ENCODE measurements around the gene HES3.

The HES3 gene

DNA sequence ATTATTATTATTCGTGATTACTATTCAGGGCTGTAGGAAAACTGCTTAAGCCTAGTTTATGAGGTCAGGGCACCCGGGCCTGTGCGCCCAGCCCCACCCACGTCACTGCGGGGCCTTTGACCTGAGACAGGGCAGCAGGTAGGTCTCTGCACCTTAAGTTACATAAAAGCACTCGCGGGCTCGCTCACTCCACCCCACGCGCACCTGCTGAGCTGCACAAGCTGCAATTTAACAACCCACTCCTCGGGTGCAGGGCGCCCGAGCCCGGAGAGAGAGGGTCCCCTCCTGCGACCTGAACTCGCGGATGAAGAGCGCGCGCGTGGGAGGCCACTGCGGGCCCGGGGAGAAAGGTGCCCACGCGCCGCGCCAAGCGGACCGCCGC is 8.7 kb upstream of the HES3 start:
- TF ChIP-seq, protein P1, sequence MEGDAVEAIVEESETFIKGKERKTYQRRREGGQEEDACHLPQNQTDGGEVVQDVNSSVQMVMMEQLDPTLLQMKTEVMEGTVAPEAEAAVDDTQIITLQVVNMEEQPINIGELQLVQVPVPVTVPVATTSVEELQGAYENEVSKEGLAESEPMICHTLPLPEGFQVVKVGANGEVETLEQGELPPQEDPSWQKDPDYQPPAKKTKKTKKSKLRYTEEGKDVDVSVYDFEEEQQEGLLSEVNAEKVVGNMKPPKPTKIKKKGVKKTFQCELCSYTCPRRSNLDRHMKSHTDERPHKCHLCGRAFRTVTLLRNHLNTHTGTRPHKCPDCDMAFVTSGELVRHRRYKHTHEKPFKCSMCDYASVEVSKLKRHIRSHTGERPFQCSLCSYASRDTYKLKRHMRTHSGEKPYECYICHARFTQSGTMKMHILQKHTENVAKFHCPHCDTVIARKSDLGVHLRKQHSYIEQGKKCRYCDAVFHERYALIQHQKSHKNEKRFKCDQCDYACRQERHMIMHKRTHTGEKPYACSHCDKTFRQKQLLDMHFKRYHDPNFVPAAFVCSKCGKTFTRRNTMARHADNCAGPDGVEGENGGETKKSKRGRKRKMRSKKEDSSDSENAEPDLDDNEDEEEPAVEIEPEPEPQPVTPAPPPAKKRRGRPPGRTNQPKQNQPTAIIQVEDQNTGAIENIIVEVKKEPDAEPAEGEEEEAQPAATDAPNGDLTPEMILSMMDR (IDR thresholded peaks at IDR 0.05): no peak
- Histone ChIP-seq H3K27ac (peak overlapping the region; percentile 18), H3K4me1 (ENCODE audit: control insufficient read depth in 1 of 2, insufficient read depth in 1 of 2, low read depth in 1 of 2, low read length in 1 of 2) (peaks cover 8 to 13% of the 10 kb centered on the region in 2 experiments), H3K4me3 (ENCODE audit: low read depth in 1 of 2, low read length in 1 of 2) (peak overlapping the region; percentile 58 to 67), H3K9me3 (no peaks in the 10 kb centered on the region), H3K27me3 (peaks cover 39% of the 10 kb centered on the region), H3K36me3 (peaks cover 14% of the 10 kb centered on the region)

DNA sequence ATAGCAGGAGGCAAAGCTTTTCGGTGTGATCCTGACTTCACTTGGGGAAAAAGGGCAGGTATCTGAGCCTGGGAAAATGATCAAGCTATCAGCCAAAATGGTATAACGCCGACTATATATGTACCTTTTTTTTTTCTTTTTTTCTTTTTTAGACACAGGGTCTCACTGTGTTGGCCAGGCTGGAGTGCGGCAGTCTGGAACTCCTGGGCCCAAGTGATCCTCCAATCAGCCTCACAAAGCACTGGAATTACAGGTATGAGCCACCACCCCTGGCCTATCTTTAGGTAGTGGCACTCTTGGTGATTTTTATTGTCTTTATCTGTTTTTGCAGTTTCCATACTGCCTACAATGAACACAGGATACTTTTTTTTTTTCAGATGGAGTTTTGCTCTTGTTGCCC is 6.9 kb upstream of the HES3 start:
- H3K27ac ChIP-seq: no peak overlapping the region
- TF ChIP-seq, protein P1 (IDR thresholded peaks at IDR 0.05): no peak
- peaks cover 10% of the 10 kb centered on the region for H3K36me3 ChIP-seq
- no peaks in the 10 kb centered on the region for H3K9me3 ChIP-seq
- peaks cover 8 to 13% of the 10 kb centered on the region in 2 experiments for H3K4me1 ChIP-seq (ENCODE audit: control insufficient read depth in 1 of 2, insufficient read depth in 1 of 2, low read depth in 1 of 2, low read length in 1 of 2)
- peaks cover 57% of the 10 kb centered on the region for H3K27me3 ChIP-seq
- H3K4me3 ChIP-seq (ENCODE audit: low read depth in 1 of 2, low read length in 1 of 2): no peak overlapping the region

DNA sequence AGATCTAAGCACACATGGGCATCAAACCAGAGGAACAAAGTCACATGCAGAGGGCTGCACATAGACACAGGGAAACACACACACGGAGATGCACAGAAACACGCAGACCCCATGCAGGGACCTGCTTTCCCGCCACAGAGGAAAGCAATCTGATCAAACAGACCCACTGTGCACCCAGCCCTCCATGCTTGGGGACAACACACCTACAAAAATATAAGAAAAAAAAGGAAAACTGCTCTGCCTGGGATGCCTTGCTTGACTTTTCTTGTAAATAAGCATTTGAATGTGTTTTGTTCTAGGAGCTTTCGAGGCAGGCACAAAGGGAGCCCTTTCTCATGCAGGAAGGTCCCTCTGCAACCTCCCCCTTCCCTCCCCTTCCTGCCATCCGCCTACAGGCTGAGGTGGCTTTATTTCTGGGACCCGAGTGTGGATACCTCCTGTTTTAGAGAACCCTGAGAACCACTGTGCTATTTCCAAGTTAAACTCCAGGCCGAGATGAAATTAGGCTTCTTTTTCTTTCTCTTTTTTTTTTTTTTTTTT is 4.7 kb upstream of the HES3 start:
- Histone ChIP-seq H3K4me3 (ENCODE audit: low read depth in 1 of 2, low read length in 1 of 2) (no peak overlapping the region), H3K36me3 (no peaks in the 10 kb centered on the region), H3K4me1 (ENCODE audit: control insufficient read depth in 1 of 2, insufficient read depth in 1 of 2, low read depth in 1 of 2, low read length in 1 of 2) (peaks cover 8 to 13% of the 10 kb centered on the region in 2 experiments), H3K9me3 (no peaks in the 10 kb centered on the region), H3K27ac (no peak overlapping the region), H3K27me3 (peaks cover 79% of the 10 kb centered on the region)
- TF ChIP-seq, protein P1 (IDR thresholded peaks at IDR 0.05): no peak

DNA sequence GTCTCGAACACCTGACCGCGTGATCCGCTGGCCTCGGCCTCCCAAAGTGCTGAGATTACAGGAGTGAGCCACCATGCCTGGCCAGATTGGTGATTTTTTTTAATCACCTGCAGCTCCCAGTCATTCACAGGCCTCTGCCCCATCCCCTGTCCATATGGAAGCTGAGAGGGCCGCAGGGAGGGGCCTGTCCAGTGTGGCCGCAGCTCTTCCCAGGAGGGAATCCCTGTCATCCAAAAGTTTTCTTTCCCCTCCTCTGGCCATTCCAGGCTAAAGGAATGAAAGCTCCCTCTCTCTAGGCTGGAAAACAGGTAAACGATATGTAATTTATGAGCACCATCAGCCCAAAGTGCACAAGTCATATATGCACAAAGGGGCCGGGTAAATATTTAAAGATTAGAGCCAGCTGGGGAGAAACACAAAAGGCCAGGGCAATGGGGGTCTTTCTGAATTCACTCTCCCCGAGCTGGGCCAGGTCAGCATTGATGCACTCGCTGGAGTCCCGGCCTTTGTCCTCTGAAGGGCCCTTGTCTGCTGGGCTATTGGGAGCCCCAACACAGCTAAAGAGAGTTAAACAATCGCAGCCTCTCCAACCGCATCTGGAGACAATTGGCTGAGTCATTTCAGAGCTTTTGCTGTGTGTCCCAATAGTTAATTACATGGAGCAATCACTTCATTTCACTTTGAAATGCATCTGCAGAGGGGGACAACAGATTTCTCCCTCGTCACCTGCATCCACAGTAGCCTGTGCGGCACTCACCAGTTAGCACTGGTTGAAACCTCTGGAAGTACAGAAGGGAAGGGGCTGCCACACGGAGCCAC is 3.8 kb upstream of the HES3 start:
- TF ChIP-seq, protein P1 (IDR thresholded peaks at IDR 0.05): no peak
- no peaks in the 10 kb centered on the region for H3K9me3 ChIP-seq
- H3K27ac ChIP-seq: no peak overlapping the region
- H3K36me3 ChIP-seq: no peaks in the 10 kb centered on the region
- peaks cover 2 to 6% of the 10 kb centered on the region in 2 experiments for H3K4me1 ChIP-seq (ENCODE audit: control insufficient read depth in 1 of 2, insufficient read depth in 1 of 2, low read depth in 1 of 2, low read length in 1 of 2)
- peaks cover 87% of the 10 kb centered on the region for H3K27me3 ChIP-seq
- H3K4me3 ChIP-seq (ENCODE audit: low read depth in 1 of 2, low read length in 1 of 2): no peak overlapping the region

DNA sequence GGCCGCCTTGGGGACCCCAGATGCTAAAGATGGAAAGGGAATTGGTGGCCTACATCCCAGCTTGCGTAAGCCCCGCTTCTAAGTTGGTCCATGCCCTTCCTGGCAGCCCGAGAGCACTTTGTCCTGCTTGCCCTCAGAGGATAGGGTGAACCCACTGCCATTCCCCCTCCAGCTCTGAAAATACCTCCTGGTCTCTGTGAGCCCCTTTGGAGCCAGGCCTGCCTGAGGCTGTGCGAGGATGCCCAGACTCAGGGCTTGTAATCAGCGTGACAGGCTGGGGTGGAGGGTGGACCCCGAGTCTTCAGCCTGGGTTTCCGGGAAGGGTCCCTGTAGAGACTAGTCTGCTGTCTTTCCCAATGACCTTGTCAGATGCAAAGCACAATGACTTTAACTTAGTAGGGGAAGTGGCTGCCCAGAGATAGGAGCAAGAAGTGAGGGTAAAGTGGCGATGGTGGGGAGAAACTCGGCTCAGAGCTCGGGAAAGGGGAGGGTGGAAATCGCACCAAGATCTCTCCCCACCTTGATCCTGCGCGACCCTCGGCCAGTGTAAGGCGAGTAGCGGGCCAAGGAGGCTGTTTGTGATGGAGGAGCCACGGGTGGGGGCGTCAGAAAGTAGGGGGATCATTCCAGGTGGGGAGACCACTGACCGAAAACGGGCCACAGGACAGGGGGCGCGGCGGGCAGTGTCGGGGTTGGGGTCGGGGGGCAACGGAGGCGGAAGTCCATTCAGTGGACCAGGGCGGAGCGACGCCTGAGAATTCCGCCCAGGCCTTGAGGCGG is 2.7 kb upstream of the HES3 start:
- H3K27ac ChIP-seq: no peak overlapping the region
- TF ChIP-seq, protein P1 (IDR thresholded peaks at IDR 0.05): no peak
- H3K27me3 ChIP-seq: peaks cover 98% of the 10 kb centered on the region
- H3K36me3 ChIP-seq: no peaks in the 10 kb centered on the region
- no peak overlapping the region for H3K4me3 ChIP-seq (ENCODE audit: low read depth in 1 of 2, low read length in 1 of 2)
- no peaks in the 10 kb centered on the region for H3K9me3 ChIP-seq
- H3K4me1 ChIP-seq (ENCODE audit: control insufficient read depth in 1 of 2, insufficient read depth in 1 of 2, low read depth in 1 of 2, low read length in 1 of 2): peaks cover under 1 to 10% of the 10 kb centered on the region in 2 experiments
